ENCODE data around the gene EHF.

Gene EHF

GRCh38 chr11:34625576-34625975, 4.7 kb downstream of the EHF start:
- DNase-seq (ENCODE audit: low spot score) = no peak

- no peak for DNase-seq (ENCODE audit: low spot score)
These were observed 5.5 kb downstream of the EHF start for GRCh38 chr11:34626393-34626792.

DNA sequence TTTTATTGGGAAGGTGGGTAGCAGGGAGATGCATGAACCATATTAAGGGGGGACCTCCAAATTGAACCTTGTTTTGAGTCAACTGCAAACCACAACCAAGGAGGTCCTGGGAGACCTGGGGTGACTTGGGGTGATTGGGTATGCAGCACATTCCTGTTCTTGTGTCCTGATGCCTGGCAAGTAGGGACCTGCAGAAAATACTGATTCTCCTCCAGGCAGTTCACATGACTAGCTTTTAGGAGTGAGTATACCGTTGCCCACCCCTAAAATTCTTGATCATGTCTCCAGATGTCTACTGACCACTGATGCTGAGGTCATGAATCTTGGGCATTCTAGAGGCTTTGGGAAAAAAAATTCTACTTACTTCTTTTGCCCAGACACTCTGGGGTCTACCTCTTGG, 6.3 kb downstream of the EHF start:
- no peak for DNase-seq (ENCODE audit: low spot score)

DNA sequence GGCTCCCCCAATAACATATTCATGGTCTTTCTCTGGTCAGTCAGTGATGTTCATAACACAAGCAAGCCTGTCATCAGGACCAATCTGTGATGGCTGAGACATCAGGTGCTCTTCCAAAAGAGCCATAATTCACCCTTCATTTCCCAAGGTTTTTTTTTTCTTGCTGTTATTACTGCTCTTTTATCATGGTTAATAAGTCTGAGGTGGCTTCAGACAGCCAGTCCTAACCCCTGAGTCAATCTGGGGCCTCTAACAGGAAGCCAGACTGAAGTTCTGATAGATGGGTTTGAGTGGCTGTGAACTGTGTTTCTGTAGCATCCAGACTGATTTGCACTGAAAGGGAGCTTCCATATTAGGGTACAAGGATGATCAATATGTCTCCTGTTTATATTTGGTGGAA, 8.8 kb downstream of the EHF start:
- DNase-seq (ENCODE audit: low spot score) = no peak

GRCh38 chr11:34630544-34630943, 9.7 kb downstream of the EHF start:
- no peak for DNase-seq (ENCODE audit: low spot score)

GRCh38 chr11:34631297-34631696, 10.4 kb downstream of the EHF start:
- DNase-seq (ENCODE audit: low spot score) = no peak

GRCh38 chr11:34631737-34632104, 10.8 kb downstream of the EHF start:
- no peak for DNase-seq (ENCODE audit: low spot score)

GRCh38 chr11:34632105-34632791, 11.4 kb downstream of the EHF start:
- DNase-seq (ENCODE audit: low spot score) = peak; percentile 8

- no peak for DNase-seq (ENCODE audit: low spot score)
These were observed 12.7 kb downstream of the EHF start for GRCh38 chr11:34633640-34633989.

DNA sequence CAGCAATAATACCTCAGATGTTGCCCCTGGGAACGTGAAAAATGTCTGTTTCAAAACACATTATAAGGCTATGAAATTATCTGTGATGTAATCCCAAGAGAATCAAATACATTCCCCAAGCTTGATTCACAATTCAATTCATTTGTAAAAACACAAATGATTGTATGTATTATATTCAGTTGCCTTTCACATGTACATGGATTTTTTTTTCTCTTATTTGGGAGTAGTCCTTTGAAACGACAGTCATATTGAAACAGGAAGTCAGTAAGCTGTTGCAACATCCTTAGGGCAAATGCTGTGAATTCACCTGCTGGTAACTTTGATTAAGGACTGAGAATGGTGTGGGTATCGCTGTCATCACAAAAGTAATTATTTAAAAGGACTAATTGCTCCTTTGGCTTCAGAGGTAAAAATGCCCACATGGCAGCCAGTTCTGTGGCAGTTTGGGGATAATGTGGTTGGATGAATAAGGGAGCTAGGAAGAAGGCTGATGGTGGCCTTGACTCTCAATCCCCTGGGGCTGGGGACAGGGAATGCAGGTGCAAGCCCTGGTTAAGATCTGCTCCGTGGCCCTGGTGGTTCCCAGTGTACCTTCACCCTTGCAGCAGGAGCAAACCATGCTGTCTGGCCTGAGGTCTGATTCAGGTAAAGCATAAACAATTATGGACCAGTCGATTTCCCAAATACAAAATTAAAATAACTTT, 13.2 kb downstream of the EHF start:
- no peak for DNase-seq (ENCODE audit: low spot score)

DNA sequence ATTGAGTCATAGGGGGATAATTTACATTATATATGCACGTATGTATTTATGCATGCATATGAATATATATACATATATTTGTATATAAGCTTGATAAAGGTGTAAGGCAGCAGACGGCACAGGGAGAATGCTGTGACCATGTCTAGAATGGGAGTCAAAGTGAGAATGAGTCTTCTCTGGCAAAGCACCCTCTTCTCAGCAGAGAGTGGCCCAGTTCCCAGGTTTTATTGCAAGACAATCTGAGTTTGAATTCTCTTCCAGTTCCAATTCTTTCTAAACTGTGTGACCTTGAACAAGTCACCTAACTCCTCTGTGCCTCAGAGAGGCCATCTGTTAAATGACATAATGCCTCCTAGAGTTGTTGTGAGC, 13.8 kb downstream of the EHF start:
- no peak for DNase-seq (ENCODE audit: low spot score)

DNA sequence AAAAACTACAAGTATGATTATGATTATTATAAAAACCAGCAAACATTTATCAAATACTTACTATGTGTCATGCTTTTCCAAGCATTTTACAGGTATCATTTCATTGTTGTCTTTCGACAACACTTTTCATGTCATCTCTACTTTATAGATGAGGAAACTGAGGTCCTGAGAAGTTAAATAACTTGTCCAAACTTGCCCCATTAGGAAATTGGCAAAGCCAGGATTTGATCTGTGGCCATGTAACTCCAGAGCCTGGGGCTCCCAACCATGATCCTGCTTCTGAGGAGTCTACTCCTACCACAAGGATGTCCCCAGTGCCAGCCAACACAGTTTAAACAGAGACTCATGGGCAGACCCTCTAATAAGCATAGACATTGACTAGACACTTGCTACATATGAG, 15.2 kb downstream of the EHF start:
- no peak for DNase-seq (ENCODE audit: low spot score)

GRCh38 chr11:34637303-34637702, 16.4 kb downstream of the EHF start:
- DNase-seq (ENCODE audit: low spot score) = peak; percentile 20

- DNase-seq (ENCODE audit: low spot score) = no peak
These were observed 18.0 kb downstream of the EHF start for GRCh38 chr11:34638897-34639296.

- no peak for DNase-seq (ENCODE audit: low spot score)
These were observed 18.7 kb downstream of the EHF start for GRCh38 chr11:34639545-34639944.

GRCh38 chr11:34640050-34640923, 19.4 kb downstream of the EHF start:
- no peak for DNase-seq (ENCODE audit: low spot score)

- no peak for DNase-seq (ENCODE audit: low spot score)
These were observed 20.0 kb downstream of the EHF start for GRCh38 chr11:34640924-34641275.

GRCh38 chr11:34641456-34641855, 20.6 kb downstream of the EHF start:
- no peak for DNase-seq (ENCODE audit: low spot score)

DNA sequence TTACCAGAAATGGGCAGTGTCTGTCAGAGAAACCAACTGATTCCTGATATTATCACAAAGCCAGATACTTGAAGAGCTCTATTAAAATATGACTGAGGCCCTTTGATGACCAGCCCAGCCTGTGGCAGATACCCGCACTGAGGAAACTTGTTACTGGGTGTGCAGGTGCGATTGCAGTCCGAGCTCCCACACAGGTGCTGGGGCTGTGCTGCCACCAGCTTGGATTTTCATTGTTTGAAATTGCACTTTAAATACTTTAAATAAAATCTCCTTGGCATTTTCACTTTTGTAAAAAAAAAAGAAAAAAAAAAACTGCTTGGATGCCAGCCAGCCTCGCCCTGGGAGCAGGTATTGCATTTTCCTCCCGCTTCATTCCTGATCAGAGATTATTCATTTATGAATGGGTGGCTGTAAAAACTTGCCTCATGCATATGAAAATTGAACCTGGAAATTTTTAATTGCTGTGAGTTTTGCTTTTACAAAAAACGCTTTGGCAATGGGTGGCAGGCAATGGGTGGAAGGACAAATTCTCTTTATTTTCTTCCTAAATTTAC, 21.2 kb downstream of the EHF start:
- DNase-seq (ENCODE audit: low spot score) = no peak

GRCh38 chr11:34642873-34643272, 22.0 kb downstream of the EHF start:
- no peak for DNase-seq (ENCODE audit: low spot score)

GRCh38 chr11:34643311-34643710, 22.4 kb downstream of the EHF start:
- no peak for DNase-seq (ENCODE audit: low spot score)

- no peak for DNase-seq (ENCODE audit: low spot score)
These were observed 23.0 kb downstream of the EHF start for GRCh38 chr11:34643846-34644245.
